Right atrium auricular region (tissue), 2 donors: ENCODE measurements around the gene CLN5. TPM values are rescaled to one million over a fixed set of nuclear protein-coding genes. Genes with fewer than 3 reads are reported as not detected.

Source experiments
- DNase-seq: peaks from one replicate; pipeline ENCODE4 v3.0.0-alpha.2; 2019; ENCODE audit warnings: low spot score
- H3K27ac ChIP-seq, 2 donors: fragments of 200-600 bp; sonication (generic); 1 replicate in 1 of 2; 2 replicates in 1 of 2; pipeline ENCODE4 v1.5.1; 2016 to 2019
- H3K27me3 ChIP-seq, 2 donors: fragments of 200-600 bp; sonication (generic); one replicate each; pipeline versions ENCODE4 v1.5.1 to v1.6.0; 2017 to 2019
- H3K36me3 ChIP-seq: fragments of 200-600 bp; sonication (generic); one replicate; pipeline ENCODE4 v1.5.1; 2016
- H3K4me1 ChIP-seq, 2 donors: fragments of 200-600 bp; sonication (generic); one replicate each; pipeline versions ENCODE4 v1.5.1 to v1.6.0; 2017 to 2019
- H3K4me3 ChIP-seq, 2 donors: fragments of 200-600 bp; sonication (generic); 1 replicate in 1 of 2; 2 replicates in 1 of 2; pipeline ENCODE4 v1.5.1; 2017 to 2019; ENCODE audit warnings: mild to moderate bottlenecking in 1 of 2, moderate library complexity in 1 of 2
- H3K9me3 ChIP-seq, 2 donors: fragments of 200-600 bp; sonication (generic); one replicate each; pipeline ENCODE4 v1.5.1; 2019
- CTCF ChIP-seq, 2 donors: fragments of 200-600 bp; sonication (generic); IDR thresholded peaks; one replicate each; pipeline ENCODE4 v1.5.1; 2019; ENCODE audit warnings: antibody characterized with exemption in 2 of 2
- total RNA-seq, 2 donors: library from RNA; depleted of rRNA; stranded (reverse); fragments of >200 nt; gene quantifications; one replicate each; pipeline ENCODE4 v1.1.0, GENCODE V29; 2016

The CLN5 gene
- total RNA-seq, 2 donors from 2014 or later, result 15.8 to 18.4 TPM

- peak; percentile 84 for DNase-seq
- no peaks in the 10 kb centered on the region for H3K36me3 ChIP-seq
- no peak for TF ChIP-seq CTCF (IDR thresholded peaks at IDR 0.05)
- no peaks in the 10 kb centered on the region for H3K9me3 ChIP-seq
- peak within 1 kb of the TSS; percentile 95 to 98 for H3K4me3 ChIP-seq
- H3K27ac ChIP-seq, result peak within 1 kb of the TSS; percentile 100
- no peaks in the 10 kb centered on the region for H3K27me3 ChIP-seq
- H3K4me1 ChIP-seq, result peaks cover 0 to 46% of the 10 kb centered on the region in 2 donors
Observed at GRCh38 chr13:77026861-77027621, 35.2 kb downstream of the CLN5 start, which contains the start of gene FBXL3. FBXL3 (minus strand) TSS chr13:77027159; CDS start chr13:77021860, 5,299 bp downstream.

DNA sequence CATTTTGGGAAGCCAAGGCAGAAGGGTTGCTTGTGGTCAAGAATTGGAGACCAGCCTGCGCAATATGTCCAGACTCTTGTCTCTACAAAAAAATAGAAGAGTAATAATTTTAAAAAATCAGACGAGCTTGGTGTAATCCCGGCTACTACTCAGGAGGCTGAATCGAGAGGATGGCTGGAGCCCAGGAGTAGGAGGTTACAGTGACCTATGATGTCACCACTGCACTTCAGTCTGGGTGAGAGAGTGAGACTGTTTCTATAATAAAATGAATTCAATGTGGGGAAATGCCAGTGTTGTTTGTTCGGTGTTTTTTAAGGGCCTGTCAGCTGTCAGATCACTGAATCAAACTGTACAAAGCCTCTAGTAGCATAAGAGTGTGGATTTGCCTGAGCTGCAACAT, 36.3 kb downstream of the CLN5 start:
- DNase-seq, result peak; percentile 67
- H3K27ac ChIP-seq, result peak overlapping the region; percentile 100
- no peaks in the 10 kb centered on the region for H3K9me3 ChIP-seq
- peak overlapping the region in 1 of 2 donors; percentile 95 for H3K4me3 ChIP-seq
- no peaks in the 10 kb centered on the region for H3K27me3 ChIP-seq
- no peaks in the 10 kb centered on the region for H3K36me3 ChIP-seq
- H3K4me1 ChIP-seq, result peaks cover 0 to 35% of the 10 kb centered on the region in 2 donors
- no peak for TF ChIP-seq CTCF (IDR thresholded peaks at IDR 0.05)

- Histone ChIP-seq H3K9me3 (no peaks in the 10 kb centered on the region), H3K27me3 (no peaks in the 10 kb centered on the region)
Observed at GRCh38 chr13:77029436-77029835, 37.6 kb downstream of the CLN5 start.

DNA sequence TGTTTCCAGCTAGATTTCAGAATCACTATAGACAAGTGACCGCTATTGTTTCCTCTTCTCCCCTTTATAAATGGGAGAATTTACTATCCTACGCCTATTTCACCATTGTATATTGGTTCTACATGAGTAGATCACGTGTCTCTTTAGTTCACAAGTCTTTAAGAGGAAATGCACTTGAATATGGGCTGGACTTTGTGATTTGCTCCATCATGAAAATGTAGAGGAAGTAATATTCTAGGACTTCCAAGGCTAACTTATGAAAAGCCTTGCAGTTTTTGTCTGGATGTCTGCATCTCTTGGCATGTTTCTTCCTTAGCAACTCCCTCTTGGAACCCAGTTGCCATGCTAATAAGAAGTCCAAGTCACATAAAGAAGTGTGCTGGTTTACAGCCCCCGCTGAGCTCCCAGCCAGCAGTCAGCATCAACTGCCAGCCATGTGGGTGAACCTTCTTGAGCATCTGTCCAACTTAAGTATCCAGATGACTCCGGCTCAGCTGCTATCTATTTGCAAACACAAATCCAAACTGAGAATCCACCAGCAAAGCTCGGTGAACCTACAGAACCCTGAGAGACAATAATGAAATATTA, 39.9 kb downstream of the CLN5 start:
- DNase-seq, result no peak
- no peak for TF ChIP-seq CTCF (IDR thresholded peaks at IDR 0.05)
- H3K4me1 ChIP-seq, result peaks cover 0 to 15% of the 10 kb centered on the region in 2 donors
- H3K9me3 ChIP-seq, result no peaks in the 10 kb centered on the region
- no peaks in the 10 kb centered on the region for H3K27me3 ChIP-seq
- H3K27ac ChIP-seq, result no peak overlapping the region
- H3K36me3 ChIP-seq, result no peaks in the 10 kb centered on the region
- no peak overlapping the region for H3K4me3 ChIP-seq

More at GRCh38 chr13:77029436-77029835, 37.6 kb downstream of the CLN5 start:
- H3K4me3 ChIP-seq, result no peak overlapping the region
- peaks cover 0 to 23% of the 10 kb centered on the region in 2 donors for H3K4me1 ChIP-seq
- DNase-seq, result no peak
- no peak for TF ChIP-seq CTCF (IDR thresholded peaks at IDR 0.05)
- H3K27ac ChIP-seq, result no peak overlapping the region
- no peaks in the 10 kb centered on the region for H3K36me3 ChIP-seq

DNA sequence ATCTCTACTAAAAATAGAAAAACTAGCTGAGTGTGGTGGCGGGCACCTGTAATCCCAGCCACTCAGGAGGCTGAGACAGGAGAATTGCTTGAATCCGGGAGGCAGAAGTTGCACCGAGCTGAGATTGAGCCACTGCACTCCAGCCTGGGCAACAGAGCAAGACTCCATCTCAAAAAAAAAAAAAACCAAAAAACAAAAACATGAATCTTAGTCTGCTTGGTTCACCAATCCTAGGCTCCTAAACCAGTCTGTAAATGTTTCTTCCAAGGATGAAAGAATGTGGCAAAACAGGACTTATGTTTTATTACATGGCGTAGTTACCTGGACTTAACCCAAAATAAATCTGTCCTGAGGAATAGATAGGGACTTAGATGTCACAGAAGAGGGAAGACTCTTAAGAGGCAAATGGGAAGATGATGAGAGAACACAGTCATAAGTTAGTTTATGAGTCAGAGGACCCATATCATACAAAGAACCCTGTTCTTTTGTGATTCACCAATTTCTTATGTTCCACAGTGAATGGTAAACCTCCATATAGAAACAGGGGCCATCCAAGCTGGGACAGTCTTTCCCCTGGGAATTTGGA, 41.9 kb downstream of the CLN5 start:
- Histone ChIP-seq H3K9me3 (no peaks in the 10 kb centered on the region), H3K4me1 (peaks cover 0 to 8% of the 10 kb centered on the region in 2 donors), H3K27me3 (no peaks in the 10 kb centered on the region), H3K4me3 (no peak overlapping the region), H3K27ac (no peak overlapping the region), H3K36me3 (no peaks in the 10 kb centered on the region)
- no peak for DNase-seq
- no peak for TF ChIP-seq CTCF (IDR thresholded peaks at IDR 0.05)
